Measurements from ENCODE around the gene ADAT1.
"Not testable (repeated sequence)": the region's sequence is repeated elsewhere in the genome, so short reads cannot be mapped to it uniquely, and the experiment has no call there.

ADAT1 gene

DNA sequence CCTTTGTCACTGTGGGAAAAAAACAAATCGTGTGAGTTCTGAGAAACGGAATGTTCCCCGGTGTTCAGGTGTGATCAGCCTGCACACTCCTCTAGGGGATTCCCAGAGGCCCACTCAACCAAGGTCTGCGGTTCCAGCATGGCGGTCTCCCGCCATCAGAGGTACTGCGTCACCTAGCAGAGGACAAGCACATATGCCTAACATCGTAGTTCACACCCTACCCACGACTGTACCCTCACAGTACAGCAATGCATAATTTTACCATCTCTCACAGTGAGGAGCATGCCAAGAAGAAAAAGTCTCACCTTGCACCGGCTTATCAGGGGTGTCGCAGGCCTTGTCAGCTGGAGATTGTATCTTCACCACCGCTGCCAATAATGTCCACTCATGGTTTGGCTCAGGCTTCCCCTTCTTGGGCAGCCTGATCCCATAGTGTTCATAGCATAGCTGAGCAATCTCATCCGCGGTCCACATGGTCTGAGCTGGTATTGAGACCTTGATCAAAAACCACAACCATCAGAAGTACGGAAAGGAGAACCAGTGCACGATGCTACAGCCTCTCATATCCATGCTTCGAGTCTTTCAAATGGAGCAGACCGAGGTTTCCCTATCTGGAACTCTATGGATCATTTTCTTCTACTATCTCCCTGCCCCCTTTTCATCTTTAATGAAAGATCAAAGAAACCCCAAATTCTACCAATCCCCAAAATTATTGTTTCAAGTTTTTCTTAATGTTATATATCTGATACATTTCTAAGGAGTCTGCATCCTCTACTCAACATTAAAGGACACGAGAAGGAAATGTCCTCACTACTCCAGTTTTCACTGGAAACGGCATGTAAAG lies 2.5 kb downstream of the ADAT1 start:
- DNase-seq (ENCODE audit: low spot score) (no peak), FAIRE-seq (no peak)

DNA sequence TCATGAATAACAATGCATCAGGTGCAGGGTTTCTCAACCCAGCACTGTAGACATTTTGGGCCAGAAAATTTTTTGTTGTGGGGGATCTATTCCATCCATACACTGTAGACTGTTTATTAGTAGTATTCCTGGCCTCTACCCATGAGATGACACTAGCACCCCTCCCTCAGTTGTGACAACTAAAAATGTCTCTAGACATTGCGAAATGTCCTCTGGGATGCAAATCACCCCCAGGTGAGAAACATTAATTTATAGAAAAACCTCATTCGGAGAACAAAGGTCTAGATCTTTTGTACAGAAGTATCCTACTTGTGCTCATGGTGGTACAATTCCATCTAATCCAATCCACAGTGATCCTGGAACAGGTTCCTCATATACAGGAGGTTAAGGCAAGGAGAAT lies 4.3 kb downstream of the ADAT1 start:
- no peak for FAIRE-seq
- DNase-seq (ENCODE audit: low spot score) = no peak

DNA sequence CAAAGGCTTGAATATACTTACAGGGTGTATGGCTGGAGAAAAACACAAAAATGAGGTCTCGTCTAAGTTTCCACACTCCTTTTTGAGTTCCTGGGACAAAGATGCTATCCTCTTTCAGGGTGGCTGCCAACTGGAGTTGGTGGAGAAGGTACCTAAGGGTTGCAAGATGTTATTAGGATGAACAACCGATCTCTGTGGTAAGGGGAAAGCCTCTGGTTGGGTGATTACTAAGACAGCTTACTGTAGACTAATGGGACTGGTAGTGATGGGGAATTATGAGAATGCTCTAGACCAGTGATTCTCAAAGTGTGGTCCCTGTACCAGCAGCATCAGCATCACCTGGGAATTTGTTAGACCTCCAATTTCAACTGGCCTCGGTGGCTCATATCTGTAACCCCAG lies 6.0 kb downstream of the ADAT1 start:
- no peak for FAIRE-seq
- DNase-seq (ENCODE audit: low spot score) = no peak

DNA sequence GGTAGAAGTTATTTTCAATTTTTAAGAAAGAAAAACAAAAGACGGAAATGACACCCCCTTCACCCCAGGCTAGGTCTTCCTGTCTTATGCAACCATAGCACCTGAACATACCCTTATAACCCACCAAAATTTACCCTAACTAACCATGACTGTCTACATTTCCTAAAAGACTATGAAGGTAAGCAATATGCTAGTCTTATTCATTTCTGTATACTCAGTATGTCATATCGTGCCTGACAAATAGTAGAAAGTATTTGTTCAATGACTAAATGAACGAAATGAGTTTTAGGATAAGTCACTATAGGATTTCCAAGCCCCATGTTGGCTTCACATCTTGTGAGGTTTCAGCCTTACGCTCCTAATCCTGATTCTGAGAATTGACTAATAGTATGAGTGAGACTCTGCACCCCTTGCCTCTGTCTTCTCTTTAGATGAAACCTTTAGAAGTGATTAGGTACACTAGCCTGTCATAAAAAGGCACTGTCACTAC lies 6.5 kb downstream of the ADAT1 start:
- no peak for FAIRE-seq

DNA sequence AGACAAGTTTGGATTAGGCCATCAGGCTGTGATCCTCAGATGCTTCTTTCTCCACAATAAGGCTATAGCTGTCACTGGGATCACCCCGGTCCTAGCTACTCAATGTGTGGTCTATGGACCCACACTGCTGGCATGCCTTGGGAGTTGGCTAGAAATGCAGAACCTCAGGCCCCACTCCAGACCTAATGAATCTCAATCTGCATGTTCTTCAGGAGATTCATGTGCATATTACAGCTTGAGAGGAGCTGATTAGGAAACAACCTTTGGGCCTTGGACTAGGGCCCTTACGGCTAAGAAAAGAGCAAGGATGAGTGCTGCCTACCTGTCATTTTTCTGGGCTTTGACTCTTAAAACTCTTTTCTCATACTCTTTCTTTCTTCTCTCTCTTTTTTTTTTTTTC lies 7.5 kb downstream of the ADAT1 start:
- FAIRE-seq = no peak
- no peak for DNase-seq (ENCODE audit: low spot score)

More for the DNA sequence above, 6.5 kb downstream of the ADAT1 start:
- DNase-seq (ENCODE audit: low spot score) = no peak

DNA sequence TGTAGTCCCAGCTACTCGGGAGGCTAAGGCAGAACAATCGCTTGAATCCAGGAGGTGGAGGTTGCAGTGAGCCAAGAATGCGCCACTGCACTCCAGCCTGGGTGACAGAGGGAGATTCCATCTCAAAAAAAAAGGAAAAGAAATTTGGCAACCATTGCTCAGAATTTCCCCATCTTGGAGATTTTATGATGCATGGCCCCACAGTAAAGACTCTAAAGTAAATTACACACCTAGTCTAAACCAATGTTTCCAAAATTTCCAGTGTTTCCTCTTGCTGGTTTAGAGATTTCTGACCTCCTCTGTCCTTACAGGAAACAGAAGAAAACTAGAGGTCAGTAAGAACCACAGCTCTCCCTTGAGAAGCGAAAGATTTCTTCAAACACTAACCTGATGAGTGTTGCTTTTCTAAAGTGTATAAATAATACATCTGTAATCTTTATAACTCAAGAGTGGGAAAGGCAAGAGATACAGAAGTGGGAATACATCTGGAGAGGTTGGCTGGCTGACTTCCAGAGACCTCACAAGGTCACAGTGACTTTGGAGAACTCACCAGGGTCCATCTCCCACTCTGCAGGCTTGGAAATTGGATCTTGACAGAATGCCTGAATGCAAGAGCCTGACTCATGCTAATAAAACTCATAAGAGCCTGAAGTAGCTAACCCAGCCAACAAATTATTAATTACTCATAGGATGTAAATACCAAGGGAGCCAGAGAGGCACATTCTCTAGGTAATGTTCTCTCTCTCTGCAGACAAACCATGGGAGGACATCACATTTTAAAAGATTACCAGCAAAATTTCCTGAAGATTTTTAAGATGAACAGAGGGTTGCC lies 8.8 kb downstream of the ADAT1 start:
- no peak for DNase-seq (ENCODE audit: low spot score)

DNA sequence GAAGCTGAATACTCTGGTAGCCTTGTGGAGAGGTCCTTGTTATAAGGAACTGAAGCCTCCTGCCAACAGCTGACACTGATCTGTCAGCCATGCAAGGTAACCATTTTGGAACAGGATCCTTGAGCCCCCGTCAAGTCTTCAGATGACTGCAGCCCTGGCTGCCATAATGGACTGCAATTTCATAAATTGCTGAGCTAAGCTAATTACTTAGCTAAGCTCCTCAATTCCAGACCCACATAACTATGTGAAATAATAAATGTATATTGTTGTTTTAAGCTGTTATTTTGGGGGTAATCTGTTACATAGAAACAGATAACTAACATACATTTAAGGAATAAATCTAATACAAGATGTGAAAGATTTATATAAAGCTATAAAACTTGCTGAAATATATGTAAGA lies 16.6 kb downstream of the ADAT1 start:
- FAIRE-seq (no peak), DNase-seq (ENCODE audit: low spot score) (no peak)

More for the DNA sequence above, 8.8 kb downstream of the ADAT1 start:
- FAIRE-seq = no peak

DNA sequence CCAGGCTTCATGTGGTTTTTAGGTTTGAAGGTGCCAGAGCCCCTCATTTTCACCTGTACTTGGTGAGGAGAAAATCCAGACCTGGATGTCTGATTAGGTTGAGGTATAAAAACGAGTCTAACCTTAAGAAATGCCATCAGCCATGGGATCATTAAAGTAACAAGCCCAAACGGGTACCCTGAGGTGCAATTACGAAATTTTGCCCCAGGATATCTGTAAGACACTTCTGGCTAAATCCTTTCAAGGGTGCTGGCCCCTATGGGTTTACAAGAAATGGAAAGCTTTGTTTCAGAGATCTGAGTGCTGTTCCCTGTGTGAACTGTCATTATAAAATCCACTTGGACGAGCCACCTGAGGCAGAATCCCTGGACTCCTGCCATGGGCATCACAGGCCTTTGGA lies 19.8 kb downstream of the ADAT1 start:
- DNase-seq (ENCODE audit: low spot score) (no peak), FAIRE-seq (no peak)

DNA sequence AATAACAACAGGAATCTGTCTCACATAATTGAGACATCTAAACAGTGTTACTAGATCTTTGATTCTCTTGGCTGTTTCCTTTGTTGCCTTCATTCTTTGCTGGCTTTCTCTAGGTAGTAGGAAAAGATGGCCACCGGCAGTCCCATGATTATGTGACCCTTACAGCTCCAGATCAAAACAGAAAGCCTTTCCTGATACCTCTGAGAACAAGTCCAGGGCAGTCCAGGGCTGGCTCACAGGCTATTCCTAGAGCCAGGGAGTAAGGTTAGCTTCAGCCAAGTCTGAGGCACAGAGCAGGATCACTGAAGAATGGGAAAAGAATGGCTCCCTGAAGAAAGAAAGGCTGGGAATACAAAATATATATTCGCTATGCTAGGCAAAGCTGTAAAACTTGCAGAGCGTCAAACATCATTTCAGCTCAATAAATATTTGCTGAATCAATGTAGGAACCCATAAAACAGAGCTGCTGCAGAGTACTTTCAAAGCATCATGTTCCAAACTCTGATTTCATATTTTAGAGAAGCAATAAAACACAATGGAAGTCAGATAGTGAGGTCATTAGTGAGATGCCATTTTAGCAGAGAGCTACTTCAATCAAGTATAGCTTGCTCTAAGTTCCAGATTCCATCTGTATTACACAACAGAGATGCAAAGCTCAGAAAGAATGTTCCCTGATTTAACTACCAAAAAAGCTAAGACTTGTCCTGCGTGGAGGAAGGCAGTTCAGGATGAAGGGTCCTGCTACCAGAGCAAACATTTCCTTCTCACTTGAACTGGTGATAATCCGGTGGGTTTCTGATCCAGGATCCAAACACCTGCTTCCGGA lies 23.4 kb downstream of the ADAT1 start:
- DNase-seq (ENCODE audit: low spot score) = no peak

DNA sequence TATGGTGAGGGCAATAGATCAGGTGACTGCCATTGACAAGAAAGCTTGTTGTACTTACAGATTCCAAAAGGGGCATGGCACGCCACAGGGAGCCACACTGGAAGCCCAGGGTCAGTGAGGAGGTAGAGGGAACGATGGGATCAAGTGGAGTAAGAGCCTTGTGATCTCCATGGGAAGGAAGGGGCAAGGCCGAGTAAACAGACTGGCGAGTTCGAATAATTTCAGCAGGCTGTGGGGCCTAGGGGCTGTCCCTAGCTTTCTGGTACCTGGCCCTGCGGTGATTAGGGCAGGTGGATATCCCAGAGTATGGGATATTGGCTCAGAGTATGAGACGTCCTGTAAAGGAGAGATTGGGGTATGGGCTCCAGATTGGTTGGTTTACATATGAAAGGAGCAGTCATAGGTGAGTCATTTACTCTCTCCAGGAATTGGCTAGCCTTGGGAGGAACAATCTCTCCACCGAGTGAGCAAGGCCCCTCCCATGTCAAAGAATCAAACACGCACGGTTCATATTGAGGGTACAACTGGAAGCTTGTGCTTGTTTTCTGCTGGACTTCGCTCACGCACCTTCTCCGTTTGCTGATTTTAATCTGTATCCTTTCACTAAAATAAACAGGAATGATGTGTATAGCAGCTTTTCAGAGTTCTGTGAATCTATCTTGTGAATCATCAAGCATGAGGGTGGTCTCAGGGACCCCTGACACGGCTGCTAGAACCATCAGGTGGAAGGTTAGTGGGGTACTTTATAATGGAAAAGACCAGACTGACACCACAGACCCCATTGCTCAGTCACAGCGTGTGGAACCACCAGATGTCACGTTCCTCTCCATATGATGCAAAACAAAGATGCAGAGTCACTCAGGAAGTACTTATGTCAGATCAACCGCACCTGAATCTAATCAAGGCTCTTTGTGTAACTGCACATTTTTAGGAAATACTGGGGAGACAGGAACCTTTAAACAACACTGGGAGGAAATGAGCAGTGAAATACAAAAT lies 29.0 kb downstream of the ADAT1 start:
- FAIRE-seq = no peak
- no peak for DNase-seq (ENCODE audit: low spot score)

More for the DNA sequence above, 23.4 kb downstream of the ADAT1 start:
- no peak for FAIRE-seq

DNA sequence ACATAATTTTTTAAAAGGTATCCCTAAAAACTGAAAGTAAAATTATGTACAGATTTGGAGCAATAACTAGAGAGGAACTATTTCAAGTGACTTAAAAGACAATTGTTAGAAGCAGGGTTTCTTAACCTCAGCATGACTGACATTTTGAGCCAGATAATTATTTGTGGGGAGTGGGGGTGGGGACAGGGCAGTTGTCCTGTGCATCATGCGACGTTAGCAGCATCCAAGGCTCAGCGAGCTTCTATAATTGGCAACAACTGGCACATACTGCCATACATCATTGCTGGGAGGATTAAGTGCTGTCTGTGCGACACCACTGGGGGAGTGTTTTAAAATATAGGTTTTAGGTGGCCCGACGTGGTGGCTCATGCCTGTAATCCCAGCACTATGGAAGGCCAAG lies 29.8 kb downstream of the ADAT1 start:
- FAIRE-seq = no peak
- DNase-seq (ENCODE audit: low spot score) = no peak

DNA sequence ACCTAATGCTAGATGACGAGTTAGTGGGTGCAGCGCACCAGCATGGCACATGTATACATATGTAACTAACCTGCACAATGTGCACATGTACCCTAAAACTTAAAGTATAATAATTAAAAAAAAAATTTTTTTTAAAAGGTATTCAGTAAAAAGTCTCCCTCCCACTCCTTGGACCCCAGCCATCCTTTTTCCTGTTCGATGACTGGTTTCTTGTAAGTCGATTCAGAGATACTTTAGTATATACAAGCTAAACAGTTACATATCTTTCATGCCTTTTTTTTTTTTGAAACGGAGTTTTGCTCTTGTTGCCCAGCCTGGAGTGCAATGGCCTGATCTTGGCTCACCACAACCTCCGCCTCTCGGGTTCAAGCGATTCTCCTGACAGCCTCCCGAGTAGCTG lies 31.2 kb downstream of the ADAT1 start:
- FAIRE-seq; DNase-seq (ENCODE audit: low spot score): not testable (repeated sequence)

DNA sequence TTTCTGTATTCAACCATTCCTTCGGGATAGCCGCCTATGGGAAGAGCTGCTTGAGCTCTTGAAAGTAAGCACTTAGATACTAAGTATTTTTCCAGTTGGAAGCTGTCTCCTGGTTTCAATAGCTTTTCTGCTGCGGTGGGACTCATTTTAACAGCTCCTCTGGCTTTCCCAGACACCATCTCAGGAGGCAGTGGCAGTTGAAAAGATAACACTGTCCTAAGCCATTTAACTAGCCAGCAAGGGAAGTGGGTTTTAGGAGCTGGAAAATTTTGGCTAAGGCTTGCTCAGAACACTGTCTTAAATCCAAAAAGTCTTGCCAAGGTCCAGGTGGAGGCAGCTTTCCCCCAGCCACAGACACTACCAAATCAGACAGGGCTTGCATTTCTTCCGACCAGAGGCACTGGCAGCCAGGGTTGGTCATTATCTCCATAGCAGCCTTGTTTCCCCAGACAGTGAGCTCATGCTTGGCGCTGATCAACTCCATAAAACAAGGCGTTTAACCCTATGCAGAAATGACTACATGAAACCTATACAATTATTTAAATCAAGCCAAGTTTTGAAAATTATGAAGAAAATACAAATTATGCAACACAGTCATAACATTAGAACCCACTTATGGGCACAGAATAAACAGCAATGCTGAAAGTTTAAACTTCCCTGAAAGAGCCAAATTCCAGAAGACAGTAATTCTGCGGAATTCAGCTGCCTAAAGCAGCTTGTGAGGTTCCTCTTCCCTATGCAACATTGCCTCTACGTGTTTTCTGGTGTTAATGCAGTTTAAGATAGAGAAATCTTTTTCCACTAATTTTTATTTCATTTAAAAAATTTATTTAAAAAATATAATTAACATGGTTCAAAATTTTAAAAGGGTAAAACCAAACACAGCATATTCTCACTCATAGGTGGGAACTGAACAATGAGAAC lies 31.9 kb downstream of the ADAT1 start:
- DNase-seq (ENCODE audit: low spot score) (no peak), FAIRE-seq (no peak)

DNA sequence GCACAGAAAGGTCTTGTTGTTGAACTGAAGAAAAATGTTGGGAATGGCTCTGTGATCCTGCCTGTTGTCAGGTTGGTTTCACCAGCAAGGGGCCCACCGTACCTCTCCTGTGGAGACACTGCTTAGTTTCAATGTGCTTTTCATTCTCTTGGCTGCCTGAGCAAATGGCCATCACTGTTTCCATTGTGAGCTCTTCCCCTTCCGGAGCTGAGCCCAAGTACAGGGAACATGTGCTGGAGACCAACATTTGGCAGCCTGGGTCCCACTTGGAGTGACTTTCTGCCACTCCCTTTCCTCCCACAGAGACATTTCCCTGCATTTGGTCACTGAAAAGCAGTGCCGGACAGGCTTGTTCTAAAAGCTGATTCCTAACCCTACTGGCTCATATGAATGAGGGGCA lies 33.8 kb downstream of the ADAT1 start:
- FAIRE-seq = no peak
- no peak for DNase-seq (ENCODE audit: low spot score)

DNA sequence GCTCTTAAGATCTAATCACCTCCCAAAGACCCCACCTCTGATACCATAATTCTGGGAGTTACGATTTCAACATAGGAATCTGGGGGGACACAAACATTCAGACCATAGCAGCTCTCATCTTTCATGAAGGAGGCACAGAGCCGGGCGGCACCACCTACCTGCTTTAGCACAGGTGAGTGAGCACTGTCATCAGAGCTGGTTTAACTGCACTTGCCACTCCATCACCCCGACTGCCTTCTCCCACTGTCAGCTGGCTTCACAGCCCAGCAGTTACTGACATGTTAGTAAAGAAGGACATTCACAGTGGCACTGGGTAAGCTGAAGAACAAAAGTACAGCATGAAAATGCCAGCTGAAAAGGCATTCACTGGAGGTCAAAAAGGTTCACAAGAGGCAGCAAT lies 34.4 kb downstream of the ADAT1 start:
- DNase-seq (ENCODE audit: low spot score) (no peak), FAIRE-seq (no peak)

DNA sequence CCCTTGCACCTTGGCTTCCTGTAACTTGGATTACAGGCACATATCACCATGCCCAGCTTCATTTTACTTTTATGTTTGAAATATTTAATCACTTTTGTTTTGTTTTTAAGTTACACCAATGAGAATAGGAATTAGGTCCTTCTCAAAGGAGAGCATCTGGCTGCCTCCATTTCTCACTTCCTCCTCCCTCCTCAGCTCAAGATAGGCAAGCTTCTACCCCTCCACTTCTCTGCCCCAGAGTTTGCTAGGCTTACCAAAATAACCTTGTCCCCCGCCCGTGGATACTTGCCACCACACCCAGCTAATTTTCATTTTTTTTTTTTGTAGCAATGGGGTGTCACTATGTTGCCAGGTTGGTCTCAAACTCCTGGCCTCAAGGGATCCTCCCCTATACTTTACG lies 39.0 kb downstream of the ADAT1 start:
- no peak for DNase-seq (ENCODE audit: low spot score)
- FAIRE-seq = no peak

DNA sequence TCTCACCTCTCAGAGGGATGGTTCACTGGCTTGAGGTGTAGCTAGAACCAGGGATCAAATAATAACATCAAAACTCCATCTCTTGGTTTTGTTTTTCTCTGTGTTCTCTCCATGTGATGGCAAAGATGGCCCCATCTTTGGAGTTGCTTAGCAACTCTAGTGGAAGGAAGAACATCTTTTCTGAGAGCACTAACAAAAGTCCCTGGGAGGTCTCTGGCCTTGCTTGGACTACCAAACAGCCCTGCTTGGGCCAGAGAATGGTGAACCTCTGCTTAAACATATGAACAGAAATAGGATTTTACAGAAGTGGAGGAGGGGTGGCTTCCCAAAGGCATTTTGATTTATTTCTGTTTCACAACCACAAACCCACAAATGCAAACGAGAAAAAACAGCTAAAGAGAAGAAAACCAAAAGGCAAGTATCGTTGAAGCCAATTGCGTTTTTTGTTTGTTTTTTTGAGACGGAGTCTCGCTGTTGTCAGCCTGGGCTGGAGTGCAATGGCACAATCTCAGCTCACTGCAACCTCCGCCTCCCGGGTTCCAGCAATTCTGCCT lies 43.7 kb downstream of the ADAT1 start:
- no peak for FAIRE-seq

DNA sequence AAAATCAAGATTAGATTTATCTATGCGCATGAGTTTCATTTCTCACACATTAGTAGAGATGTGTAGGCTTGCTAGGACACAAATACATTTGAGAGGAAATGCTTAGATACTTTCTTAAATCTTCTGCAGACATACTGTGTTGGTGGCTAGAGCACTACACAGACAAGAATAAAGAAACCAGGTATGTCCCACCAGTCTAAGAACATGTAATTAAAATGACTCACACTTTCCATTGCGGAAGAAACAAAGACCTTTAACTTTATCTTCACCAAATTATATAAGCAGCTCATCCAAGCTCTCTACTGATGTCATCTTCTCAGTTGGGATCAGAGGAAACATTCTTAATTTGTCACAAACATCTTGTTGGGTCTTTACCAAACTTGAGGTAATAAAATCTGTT lies 44.4 kb downstream of the ADAT1 start:
- FAIRE-seq (no peak), DNase-seq (ENCODE audit: low spot score) (no peak)

More for the DNA sequence above, 43.7 kb downstream of the ADAT1 start:
- no peak for DNase-seq (ENCODE audit: low spot score)

DNA sequence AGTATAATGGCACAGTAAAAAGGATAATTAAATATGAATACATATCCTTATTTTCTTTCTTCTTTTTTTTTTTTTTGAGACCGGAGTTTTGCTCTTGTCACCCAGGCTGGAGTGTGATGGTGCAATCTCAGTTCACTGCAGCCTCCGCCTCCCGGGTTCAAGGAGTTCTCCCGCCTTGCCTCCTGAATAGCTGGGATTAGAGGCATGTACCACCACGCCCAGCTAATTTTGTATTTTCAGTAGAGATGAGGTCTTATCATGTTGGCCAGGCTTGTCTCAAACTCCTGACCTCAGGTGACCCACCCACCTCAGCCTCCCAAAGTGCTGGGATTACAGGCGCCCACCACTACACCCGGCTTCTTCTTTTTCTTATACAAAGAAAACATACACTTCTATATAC lies 44.9 kb downstream of the ADAT1 start:
- no peak for FAIRE-seq

More for the DNA sequence above, 44.9 kb downstream of the ADAT1 start:
- DNase-seq (ENCODE audit: low spot score) = no peak

Data from RCC 7860 (cell line).